ENCODE results near the gene DUSP1. TPM values are rescaled to one million over a fixed set of nuclear protein-coding genes. Genes with fewer than 3 reads are reported as not detected.

Gene DUSP1
- total and polyA plus RNA-seq, 2 of the 13 experiments (the other 11 are each of a cell fraction or from before 2014, with no cell fraction given), result 27.1 to 55.5 TPM

DNA sequence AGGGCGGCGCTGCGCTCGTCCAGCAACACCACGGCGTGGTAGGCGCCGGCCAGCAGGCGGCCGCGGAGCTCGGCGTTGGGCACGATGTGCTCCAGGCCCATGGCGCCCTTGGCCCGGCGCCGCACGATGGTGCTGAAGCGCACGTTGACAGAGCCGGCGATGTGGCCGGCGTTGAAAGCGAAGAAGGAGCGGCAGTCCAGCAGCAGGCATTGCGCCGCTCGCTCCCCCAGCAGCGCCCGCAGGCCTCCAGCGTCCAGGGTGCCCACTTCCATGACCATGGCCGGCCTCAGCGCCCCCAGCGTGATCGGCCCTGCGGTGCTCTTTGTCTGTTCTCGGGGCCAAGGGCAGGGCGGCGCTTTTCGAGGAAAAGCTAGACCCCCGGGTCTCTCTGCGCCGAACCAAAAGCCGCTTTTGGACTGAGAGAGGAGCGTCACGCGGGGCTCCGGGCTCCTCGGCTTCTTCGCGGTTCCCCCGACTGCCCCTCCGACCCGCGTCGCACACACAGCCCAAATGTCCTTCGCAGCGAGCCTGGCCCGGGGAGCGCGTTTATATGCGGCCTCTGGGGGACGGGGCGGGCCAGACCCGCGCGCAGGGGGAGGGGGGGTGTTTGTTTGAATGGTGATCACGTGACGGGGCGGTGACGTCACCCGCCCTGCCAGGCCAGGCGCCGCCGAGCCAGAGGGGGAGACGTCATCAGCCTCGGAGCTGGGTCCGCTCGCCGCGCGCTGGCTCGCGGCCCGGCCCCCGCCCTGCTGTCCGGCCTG lies at the start of gene DUSP1 (continued):
- TF ChIP-seq, protein P1, sequence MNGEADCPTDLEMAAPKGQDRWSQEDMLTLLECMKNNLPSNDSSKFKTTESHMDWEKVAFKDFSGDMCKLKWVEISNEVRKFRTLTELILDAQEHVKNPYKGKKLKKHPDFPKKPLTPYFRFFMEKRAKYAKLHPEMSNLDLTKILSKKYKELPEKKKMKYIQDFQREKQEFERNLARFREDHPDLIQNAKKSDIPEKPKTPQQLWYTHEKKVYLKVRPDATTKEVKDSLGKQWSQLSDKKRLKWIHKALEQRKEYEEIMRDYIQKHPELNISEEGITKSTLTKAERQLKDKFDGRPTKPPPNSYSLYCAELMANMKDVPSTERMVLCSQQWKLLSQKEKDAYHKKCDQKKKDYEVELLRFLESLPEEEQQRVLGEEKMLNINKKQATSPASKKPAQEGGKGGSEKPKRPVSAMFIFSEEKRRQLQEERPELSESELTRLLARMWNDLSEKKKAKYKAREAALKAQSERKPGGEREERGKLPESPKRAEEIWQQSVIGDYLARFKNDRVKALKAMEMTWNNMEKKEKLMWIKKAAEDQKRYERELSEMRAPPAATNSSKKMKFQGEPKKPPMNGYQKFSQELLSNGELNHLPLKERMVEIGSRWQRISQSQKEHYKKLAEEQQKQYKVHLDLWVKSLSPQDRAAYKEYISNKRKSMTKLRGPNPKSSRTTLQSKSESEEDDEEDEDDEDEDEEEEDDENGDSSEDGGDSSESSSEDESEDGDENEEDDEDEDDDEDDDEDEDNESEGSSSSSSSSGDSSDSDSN (CRISPR knock-in tag; IDR thresholded peaks at IDR 0.05), result peak; percentile 89
- no peak for TF ChIP-seq RFX1 (IDR thresholded peaks at IDR 0.05)
- 0 out of 2 replicates have a peak, but pooled peaks have one; percentile 75 for TF ChIP-seq NFATC3 (CRISPR knock-in tag; IDR thresholded peaks at IDR 0.05)
- peak; percentile 82 for TF ChIP-seq ARID4A (CRISPR knock-in tag; IDR thresholded peaks at IDR 0.05; ENCODE audit: borderline replicate concordance)
- no peak for TF ChIP-seq HOXA7 (CRISPR knock-in tag; IDR thresholded peaks at IDR 0.05)
- TF ChIP-seq ASH2L (IDR thresholded peaks at IDR 0.05; ENCODE audit: insufficient read length, low read depth, low read length), result no peak
- TF ChIP-seq ZUFSP (CRISPR knock-in tag; IDR thresholded peaks at IDR 0.05; ENCODE audit: borderline replicate concordance), result no peak
- peak; percentile 83; the same call in 1 of the 2 replicates for TF ChIP-seq FIP1L1 (IDR thresholded peaks at IDR 0.05; ENCODE audit: borderline replicate concordance, insufficient read depth, low read depth, low read length)
- TF ChIP-seq, protein P2, sequence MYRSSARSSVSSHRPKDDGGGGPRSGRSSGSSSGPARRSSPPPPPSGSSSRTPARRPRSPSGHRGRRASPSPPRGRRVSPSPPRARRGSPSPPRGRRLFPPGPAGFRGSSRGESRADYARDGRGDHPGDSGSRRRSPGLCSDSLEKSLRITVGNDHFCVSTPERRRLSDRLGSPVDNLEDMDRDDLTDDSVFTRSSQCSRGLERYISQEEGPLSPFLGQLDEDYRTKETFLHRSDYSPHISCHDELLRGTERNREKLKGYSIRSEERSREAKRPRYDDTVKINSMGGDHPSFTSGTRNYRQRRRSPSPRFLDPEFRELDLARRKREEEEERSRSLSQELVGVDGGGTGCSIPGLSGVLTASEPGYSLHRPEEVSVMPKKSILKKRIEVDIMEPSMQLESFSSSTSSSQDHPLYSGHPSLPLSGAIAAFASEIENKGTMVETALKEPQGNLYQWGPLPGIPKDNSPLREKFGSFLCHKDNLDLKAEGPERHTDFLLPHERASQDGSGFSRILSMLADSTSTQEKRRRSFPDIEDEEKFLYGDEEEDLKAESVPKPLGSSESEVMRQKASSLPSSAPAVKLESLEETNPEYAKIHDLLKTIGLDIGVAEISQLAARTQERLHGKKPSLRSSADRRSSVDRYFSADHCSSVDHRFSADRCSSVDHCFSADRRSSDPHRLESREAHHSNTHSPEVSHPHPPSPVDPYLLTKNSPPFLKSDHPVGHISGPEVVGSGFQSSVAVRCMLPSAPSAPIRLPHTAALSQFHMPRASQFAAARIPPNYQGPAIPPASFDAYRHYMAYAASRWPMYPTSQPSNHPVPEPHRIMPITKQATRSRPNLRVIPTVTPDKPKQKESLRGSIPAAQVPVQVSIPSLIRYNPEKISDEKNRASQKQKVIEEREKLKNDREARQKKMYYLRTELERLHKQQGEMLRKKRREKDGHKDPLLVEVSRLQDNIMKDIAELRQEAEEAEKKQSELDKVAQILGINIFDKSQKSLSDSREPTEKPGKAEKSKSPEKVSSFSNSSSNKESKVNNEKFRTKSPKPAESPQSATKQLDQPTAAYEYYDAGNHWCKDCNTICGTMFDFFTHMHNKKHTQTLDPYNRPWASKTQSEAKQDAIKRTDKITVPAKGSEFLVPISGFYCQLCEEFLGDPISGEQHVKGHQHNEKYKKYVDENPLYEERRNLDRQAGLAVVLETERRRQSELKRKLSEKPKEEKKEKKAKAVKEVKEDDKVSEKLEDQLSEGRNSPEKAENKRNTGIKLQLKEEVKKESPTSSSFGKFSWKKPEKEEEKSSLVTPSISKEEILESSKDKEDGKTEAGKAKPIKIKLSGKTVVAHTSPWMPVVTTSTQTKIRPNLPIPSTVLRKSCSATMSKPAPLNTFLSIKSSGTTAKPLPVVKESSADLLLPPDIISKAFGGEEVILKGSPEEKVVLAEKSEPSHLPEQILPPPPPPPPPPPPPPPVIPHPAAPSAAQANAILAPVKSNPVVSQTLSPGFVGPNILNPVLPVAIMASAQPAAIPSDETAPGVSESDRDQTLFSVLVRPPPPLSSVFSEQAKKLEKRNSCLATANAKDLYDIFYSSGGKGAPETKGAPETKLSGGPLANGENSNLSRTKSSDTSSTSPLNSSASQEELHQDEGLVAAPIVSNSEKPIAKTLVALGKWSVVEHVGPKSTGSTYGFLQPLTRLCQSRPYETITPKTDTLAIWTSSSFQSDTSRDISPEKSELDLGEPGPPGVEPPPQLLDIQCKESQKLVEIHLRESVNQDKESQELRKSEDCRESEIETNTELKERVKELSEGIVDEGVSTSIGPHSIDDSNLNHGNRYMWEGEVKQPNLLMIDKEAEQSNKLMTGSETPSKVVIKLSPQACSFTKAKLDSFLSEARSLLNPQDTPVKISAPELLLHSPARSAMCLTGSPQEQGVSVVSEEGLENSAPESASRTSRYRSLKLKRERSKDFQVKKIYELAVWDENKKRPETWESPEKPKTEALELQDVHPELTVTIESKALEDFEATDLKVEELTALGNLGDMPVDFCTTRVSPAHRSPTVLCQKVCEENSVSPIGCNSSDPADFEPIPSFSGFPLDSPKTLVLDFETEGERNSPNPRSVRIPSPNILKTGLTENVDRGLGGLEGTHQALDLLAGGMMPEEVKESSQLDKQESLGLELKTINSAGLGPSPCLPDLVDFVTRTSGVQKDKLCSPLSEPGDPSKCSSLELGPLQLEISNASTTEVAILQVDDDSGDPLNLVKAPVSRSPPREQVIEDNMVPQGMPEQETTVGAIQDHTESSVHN (CRISPR knock-in tag; IDR thresholded peaks at IDR 0.05), result no peak
- no peak for TF ChIP-seq ZC3H4 (CRISPR knock-in tag; IDR thresholded peaks at IDR 0.05; ENCODE audit: borderline replicate concordance)
